Measurements from ENCODE around the gene IFI27L1.

Gene IFI27L1

GRCh38 chr14:94114589-94115057 lies 33.5 kb downstream of the IFI27L1 start:
- no peaks in the 10 kb centered on the region for H3F3A ChIP-seq (ENCODE audit: low read depth)
- no peak overlapping the region for H3K4me2 ChIP-seq (ENCODE audit: low read depth, low read length, poor library complexity, severe bottlenecking)
- H3K36me3 ChIP-seq (ENCODE audit: insufficient read depth, low read length): no peaks in the 10 kb centered on the region
- H3K27me3 ChIP-seq (ENCODE audit: insufficient read depth, low read length, poor library complexity, severe bottlenecking): no peaks in the 10 kb centered on the region
- no peaks in the 10 kb centered on the region for H3K4me1 ChIP-seq (ENCODE audit: insufficient read depth, low read length, poor library complexity, severe bottlenecking)
- no peaks in the 10 kb centered on the region for H4K20me1 ChIP-seq (ENCODE audit: insufficient read depth, low read length, poor library complexity, severe bottlenecking)
- no peak overlapping the region for H2AFZ ChIP-seq (ENCODE audit: low read length)
- no peaks in the 10 kb centered on the region for H3K9me3 ChIP-seq (ENCODE audit: insufficient read depth, low read depth, low read length)
- no peak for TF ChIP-seq EZH2phosphoT487 (IDR thresholded peaks at IDR 0.05; ENCODE audit: borderline replicate concordance)
- TF ChIP-seq CTCF (conservative IDR thresholded peaks at IDR 0.05; ENCODE audit: low read length): no peak
- no peak overlapping the region for H3K9ac ChIP-seq (ENCODE audit: low read depth, low read length, poor library complexity, severe bottlenecking)
- no peak overlapping the region for H3K4me3 ChIP-seq (ENCODE audit: low read length, poor library complexity, severe bottlenecking)
- H3K9me2 ChIP-seq (replicated peaks; ENCODE audit: low read depth, low read length): no peaks in the 10 kb centered on the region
- no peaks in the 10 kb centered on the region for H3K79me2 ChIP-seq (ENCODE audit: insufficient read depth, low read length)

GRCh38 chr14:94115058-94115591 lies 34.0 kb downstream of the IFI27L1 start:
- H3K9me3 ChIP-seq (ENCODE audit: insufficient read depth, low read depth, low read length): no peaks in the 10 kb centered on the region
- H3F3A ChIP-seq (ENCODE audit: low read depth): no peaks in the 10 kb centered on the region
- H3K9me2 ChIP-seq (replicated peaks; ENCODE audit: low read depth, low read length): no peaks in the 10 kb centered on the region
- H2AFZ ChIP-seq (ENCODE audit: low read length): no peak overlapping the region
- H3K79me2 ChIP-seq (ENCODE audit: insufficient read depth, low read length): no peaks in the 10 kb centered on the region
- TF ChIP-seq CTCF (conservative IDR thresholded peaks at IDR 0.05; ENCODE audit: low read length): no peak
- TF ChIP-seq EZH2phosphoT487 (IDR thresholded peaks at IDR 0.05; ENCODE audit: borderline replicate concordance): no peak
- no peak overlapping the region for H3K4me2 ChIP-seq (ENCODE audit: low read depth, low read length, poor library complexity, severe bottlenecking)
- H4K20me1 ChIP-seq (ENCODE audit: insufficient read depth, low read length, poor library complexity, severe bottlenecking): no peaks in the 10 kb centered on the region
- no peaks in the 10 kb centered on the region for H3K27me3 ChIP-seq (ENCODE audit: insufficient read depth, low read length, poor library complexity, severe bottlenecking)
- H3K4me1 ChIP-seq (ENCODE audit: insufficient read depth, low read length, poor library complexity, severe bottlenecking): no peaks in the 10 kb centered on the region
- H3K4me3 ChIP-seq (ENCODE audit: low read length, poor library complexity, severe bottlenecking): no peak overlapping the region
- no peak overlapping the region for H3K9ac ChIP-seq (ENCODE audit: low read depth, low read length, poor library complexity, severe bottlenecking)
- H3K36me3 ChIP-seq (ENCODE audit: insufficient read depth, low read length): no peaks in the 10 kb centered on the region

GRCh38 chr14:94115631-94116030 lies 34.5 kb downstream of the IFI27L1 start:
- Histone ChIP-seq H3K4me1 (ENCODE audit: insufficient read depth, low read length, poor library complexity, severe bottlenecking) (no peaks in the 10 kb centered on the region), H4K20me1 (ENCODE audit: insufficient read depth, low read length, poor library complexity, severe bottlenecking) (no peaks in the 10 kb centered on the region), H3K36me3 (ENCODE audit: insufficient read depth, low read length) (no peaks in the 10 kb centered on the region), H3F3A (ENCODE audit: low read depth) (no peaks in the 10 kb centered on the region), H3K4me3 (ENCODE audit: low read length, poor library complexity, severe bottlenecking) (no peak overlapping the region), H3K9me3 (ENCODE audit: insufficient read depth, low read depth, low read length) (no peaks in the 10 kb centered on the region), H3K4me2 (ENCODE audit: low read depth, low read length, poor library complexity, severe bottlenecking) (no peak overlapping the region), H3K9me2 (replicated peaks; ENCODE audit: low read depth, low read length) (no peaks in the 10 kb centered on the region), H3K27me3 (ENCODE audit: insufficient read depth, low read length, poor library complexity, severe bottlenecking) (no peaks in the 10 kb centered on the region), H2AFZ (ENCODE audit: low read length) (no peak overlapping the region), H3K9ac (ENCODE audit: low read depth, low read length, poor library complexity, severe bottlenecking) (no peak overlapping the region), H3K79me2 (ENCODE audit: insufficient read depth, low read length) (no peaks in the 10 kb centered on the region)
- TF ChIP-seq CTCF (conservative IDR thresholded peaks at IDR 0.05; ENCODE audit: low read length) (no peak), EZH2phosphoT487 (IDR thresholded peaks at IDR 0.05; ENCODE audit: borderline replicate concordance) (no peak)

Data from Loucy (cell line).